Measurements from ENCODE around the gene SFXN5.

The SFXN5 gene

GRCh38 chr2:72975017-72975416 is 96.5 kb downstream of the SFXN5 start:
- no peaks in the 10 kb centered on the region for H3K27me3 Mint-ChIP-seq
- H3K4me3 Mint-ChIP-seq, result no peak overlapping the region
- no peak overlapping the region for H3K27ac Mint-ChIP-seq
- peaks cover 9% of the 10 kb centered on the region for H3K4me1 Mint-ChIP-seq
- no peak for ATAC-seq
- DNase-seq, result no peak
- H3K9me3 Mint-ChIP-seq, result no peaks in the 10 kb centered on the region

GRCh38 chr2:72974436-72974754 is 97.1 kb downstream of the SFXN5 start:
- ATAC-seq (no peak), DNase-seq (no peak)
- Mint-ChIP-seq H3K9me3 (no peaks in the 10 kb centered on the region), H3K27ac (no peak overlapping the region), H3K4me1 (peaks cover 6% of the 10 kb centered on the region), H3K27me3 (no peaks in the 10 kb centered on the region), H3K4me3 (no peak overlapping the region)

GRCh38 chr2:72973566-72974435 is 97.7 kb downstream of the SFXN5 start:
- DNase-seq, result peak; percentile 21 to 40
- Mint-ChIP-seq H3K4me3 (no peak overlapping the region), H3K27ac (no peak overlapping the region), H3K27me3 (no peaks in the 10 kb centered on the region), H3K9me3 (no peaks in the 10 kb centered on the region), H3K4me1 (peaks cover 6% of the 10 kb centered on the region)
- ATAC-seq, result peak; percentile 84

- H3K9me3 Mint-ChIP-seq, result no peaks in the 10 kb centered on the region
- ATAC-seq (no peak), DNase-seq (no peak)
- H3K4me3 Mint-ChIP-seq, result no peak overlapping the region
- no peaks in the 10 kb centered on the region for H3K27me3 Mint-ChIP-seq
- peaks cover 6% of the 10 kb centered on the region for H3K4me1 Mint-ChIP-seq
- no peak overlapping the region for H3K27ac Mint-ChIP-seq
Measured at GRCh38 chr2:72973137-72973535, 98.4 kb downstream of the SFXN5 start.

GRCh38 chr2:72972352-72973136 is 99.0 kb downstream of the SFXN5 start:
- Mint-ChIP-seq H3K27me3 (no peaks in the 10 kb centered on the region), H3K27ac (no peak overlapping the region), H3K4me1 (peaks cover 6% of the 10 kb centered on the region), H3K4me3 (no peak overlapping the region), H3K9me3 (no peaks in the 10 kb centered on the region)
- DNase-seq (no peak), ATAC-seq (peak; percentile 39)

- Mint-ChIP-seq H3K27me3 (no peaks in the 10 kb centered on the region), H3K4me1 (peaks cover 6% of the 10 kb centered on the region), H3K9me3 (no peaks in the 10 kb centered on the region), H3K4me3 (no peak overlapping the region), H3K27ac (no peak overlapping the region)
- no peak for ATAC-seq
- DNase-seq, result no peak
Measured at GRCh38 chr2:72971036-72971435, 100.5 kb downstream of the SFXN5 start.

GRCh38 chr2:72969706-72970105 is 101.8 kb downstream of the SFXN5 start:
- ATAC-seq (no peak), DNase-seq (no peak)
- Mint-ChIP-seq H3K9me3 (no peaks in the 10 kb centered on the region), H3K27me3 (no peaks in the 10 kb centered on the region), H3K4me3 (no peak overlapping the region), H3K27ac (no peak overlapping the region), H3K4me1 (peaks cover 6% of the 10 kb centered on the region)

- no peak overlapping the region for H3K27ac Mint-ChIP-seq
- no peaks in the 10 kb centered on the region for H3K27me3 Mint-ChIP-seq
- no peaks in the 10 kb centered on the region for H3K9me3 Mint-ChIP-seq
- no peaks in the 10 kb centered on the region for H3K4me1 Mint-ChIP-seq
- DNase-seq (no peak), ATAC-seq (no peak)
- no peak overlapping the region for H3K4me3 Mint-ChIP-seq
Measured at GRCh38 chr2:72968286-72968685, 103.2 kb downstream of the SFXN5 start.

- ATAC-seq, result no peak
- Mint-ChIP-seq H3K4me3 (no peak overlapping the region), H3K27ac (no peak overlapping the region), H3K4me1 (no peaks in the 10 kb centered on the region), H3K9me3 (no peaks in the 10 kb centered on the region), H3K27me3 (no peaks in the 10 kb centered on the region)
- DNase-seq, result no peak
Measured at GRCh38 chr2:72965770-72966450, 105.6 kb downstream of the SFXN5 start.

GRCh38 chr2:72965016-72965415 is 106.5 kb downstream of the SFXN5 start:
- no peak for ATAC-seq
- Mint-ChIP-seq H3K27ac (no peak overlapping the region), H3K4me3 (no peak overlapping the region), H3K27me3 (no peaks in the 10 kb centered on the region), H3K4me1 (no peaks in the 10 kb centered on the region), H3K9me3 (no peaks in the 10 kb centered on the region)
- DNase-seq, result no peak

- Mint-ChIP-seq H3K9me3 (no peaks in the 10 kb centered on the region), H3K27ac (no peak overlapping the region), H3K4me3 (no peak overlapping the region), H3K27me3 (no peaks in the 10 kb centered on the region), H3K4me1 (no peaks in the 10 kb centered on the region)
- ATAC-seq (no peak), DNase-seq (no peak)
Measured at GRCh38 chr2:72964146-72964525, 107.4 kb downstream of the SFXN5 start.

- DNase-seq, result no peak
- no peak overlapping the region for H3K27ac Mint-ChIP-seq
- H3K9me3 Mint-ChIP-seq, result no peaks in the 10 kb centered on the region
Measured at GRCh38 chr2:72963423-72964145, 107.9 kb downstream of the SFXN5 start.

GRCh38 chr2:72962911-72963310 is 108.6 kb downstream of the SFXN5 start:
- H3K4me3 Mint-ChIP-seq, result no peak overlapping the region
- H3K27me3 Mint-ChIP-seq, result no peaks in the 10 kb centered on the region
- H3K9me3 Mint-ChIP-seq, result no peaks in the 10 kb centered on the region
- H3K4me1 Mint-ChIP-seq, result no peaks in the 10 kb centered on the region
- ATAC-seq, result no peak
- DNase-seq, result no peak
- H3K27ac Mint-ChIP-seq, result no peak overlapping the region

More at GRCh38 chr2:72963423-72964145, 107.9 kb downstream of the SFXN5 start:
- no peaks in the 10 kb centered on the region for H3K27me3 Mint-ChIP-seq
- no peak overlapping the region for H3K4me3 Mint-ChIP-seq
- H3K4me1 Mint-ChIP-seq, result no peaks in the 10 kb centered on the region
- ATAC-seq, result no peak

GRCh38 chr2:72961853-72962468 is 109.6 kb downstream of the SFXN5 start:
- H3K4me3 Mint-ChIP-seq, result no peak overlapping the region
- H3K9me3 Mint-ChIP-seq, result no peaks in the 10 kb centered on the region
- H3K4me1 Mint-ChIP-seq, result no peaks in the 10 kb centered on the region
- H3K27ac Mint-ChIP-seq, result peak overlapping the region in 1 of 2 donors; percentile 13
- H3K27me3 Mint-ChIP-seq, result no peaks in the 10 kb centered on the region
- DNase-seq, result no peak
- no peak for ATAC-seq

Measured in stimulated activated naive CD8-positive, alpha-beta T cell treated with anti-CD3 and anti-CD28 coated beads, Interleukin-15, amount 100 ng/mL, for 72 hours (primary cell).